Esophagus (tissue), 2 donors: ENCODE data around the gene SPATS1. TPM values are rescaled to one million over a fixed set of nuclear protein-coding genes. Genes with fewer than 3 reads are reported as not detected.
"Not testable (repeated sequence)": the region's sequence is repeated elsewhere in the genome, so short reads cannot be mapped to it uniquely, and the experiment has no call there.

Experiments
- H3K27ac ChIP-seq, 2 donors: one replicate each; pipeline ENCODE4 v1.5.1; 2013; ENCODE audit warnings: low read depth in 2 of 2, mild to moderate bottlenecking in 2 of 2, inconsistent platforms in 1 of 2, low read length in 1 of 2, moderate library complexity in 1 of 2
- H3K27me3 ChIP-seq, 2 donors: one replicate each; pipeline ENCODE4 v1.6.1; 2013; ENCODE audit warnings: low read length in 2 of 2, control low read depth in 1 of 2, mild to moderate bottlenecking in 1 of 2; ENCODE audit not compliant: insufficient read depth in 2 of 2, control insufficient read depth in 1 of 2
- H3K36me3 ChIP-seq, 2 donors: one replicate each; pipeline ENCODE4 v1.6.1; 2013; ENCODE audit warnings: low read length in 1 of 2; ENCODE audit not compliant: control insufficient read depth in 2 of 2, insufficient read depth in 2 of 2
- H3K4me1 ChIP-seq, 2 donors: one replicate each; pipeline ENCODE4 v1.6.1; 2013; ENCODE audit warnings: low read length in 1 of 2; ENCODE audit not compliant: control insufficient read depth in 2 of 2, insufficient read depth in 2 of 2
- H3K4me3 ChIP-seq, 2 donors: one replicate each; pipeline ENCODE4 v1.5.1; 2013; ENCODE audit warnings: low read length in 2 of 2, mild to moderate bottlenecking in 2 of 2, low read depth in 1 of 2, moderate library complexity in 1 of 2
- H3K9me3 ChIP-seq, 2 donors: one replicate each; pipeline ENCODE4 v1.6.1; 2013; ENCODE audit warnings: mild to moderate bottlenecking in 2 of 2, low read depth in 1 of 2, low read length in 1 of 2, moderate library complexity in 1 of 2; ENCODE audit not compliant: control insufficient read depth in 2 of 2, insufficient read depth in 1 of 2
- WGBS, 2 donors: extraction: QIAGEN DNeasy Blood & Tissue Kit; methylation state at CpG; one replicate each; pipeline ENCODE4 v1.1.7; 2013; 5-methylcytosine and 5-hydroxymethylcytosine counted together
- polyA plus RNA-seq, 2 donors: library from polyadenylated mRNA; stranded (reverse); fragments of 200-250 nt; gene quantifications; one replicate each; pipeline ENCODE4 v1.2.3, GENCODE V29; 2013
- donor health status: healthy with polysubstance abuse.
- donor health status: Bipolar disorder and iron deficiency.

Gene SPATS1
- polyA plus RNA-seq, 2 donors: not detected

DNA sequence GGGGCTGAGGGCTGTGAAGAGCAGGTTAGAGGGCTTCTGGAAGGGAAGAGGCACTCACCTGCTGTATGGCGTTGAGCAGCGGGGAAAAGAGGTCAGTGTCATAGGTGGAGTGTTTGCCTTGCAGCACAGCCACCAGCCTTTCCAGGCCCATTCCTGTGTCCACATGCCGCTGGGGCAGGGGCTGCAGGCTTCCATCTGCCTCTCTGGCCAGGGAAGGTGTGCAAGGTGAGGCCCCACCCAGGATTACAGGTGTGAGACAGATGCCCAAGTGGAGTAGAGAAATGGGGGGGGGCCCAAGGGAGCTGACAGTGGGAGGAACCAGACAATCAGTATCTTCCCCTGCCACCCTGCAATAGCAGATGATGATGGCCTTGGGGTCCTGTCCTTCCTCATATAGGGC lies 32.2 kb upstream of the SPATS1 start:
- Histone ChIP-seq H3K9me3 (no peaks in the 10 kb centered on the region), H3K36me3 (peaks cover 11 to 45% of the 10 kb centered on the region in 2 donors), H3K27ac (no peak overlapping the region), H3K4me1 (peaks cover 0 to 5% of the 10 kb centered on the region in 2 donors), H3K4me3 (no peak overlapping the region), H3K27me3 (no peaks in the 10 kb centered on the region)
- 96 to 97% methylated on average over 3 of the region's 3 CpGs for WGBS, 2 donors

DNA sequence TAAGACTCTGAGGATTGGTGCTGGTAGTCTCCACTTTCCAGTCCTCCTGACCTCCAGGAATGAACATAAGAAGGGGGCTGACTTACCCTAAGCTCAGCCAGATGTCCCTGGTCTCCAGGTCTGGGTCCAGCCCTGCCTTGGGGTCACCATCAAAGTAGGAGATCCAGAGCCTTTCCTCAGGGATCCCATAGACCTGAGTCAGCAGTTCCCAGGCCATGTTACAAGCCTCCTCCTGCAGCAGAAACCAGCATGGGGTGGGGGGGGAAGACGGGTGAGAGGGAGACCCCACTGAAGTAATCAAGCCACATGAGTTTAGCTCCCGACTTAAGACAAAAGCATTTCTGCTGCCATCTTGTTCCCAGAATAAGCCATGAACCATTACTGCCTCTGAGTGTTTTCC lies 31.1 kb upstream of the SPATS1 start:
- H3K27ac ChIP-seq: peak overlapping the region; percentile 18 to 41
- H3K4me3 ChIP-seq: no peak overlapping the region
- H3K36me3 ChIP-seq: peaks cover 7 to 34% of the 10 kb centered on the region in 2 donors
- no peaks in the 10 kb centered on the region for H3K27me3 ChIP-seq
- 56 to 93% methylated on average over 2 of the region's 2 CpGs for WGBS, 2 donors
- no peaks in the 10 kb centered on the region for H3K9me3 ChIP-seq
- H3K4me1 ChIP-seq: peaks cover 0 to 5% of the 10 kb centered on the region in 2 donors

DNA sequence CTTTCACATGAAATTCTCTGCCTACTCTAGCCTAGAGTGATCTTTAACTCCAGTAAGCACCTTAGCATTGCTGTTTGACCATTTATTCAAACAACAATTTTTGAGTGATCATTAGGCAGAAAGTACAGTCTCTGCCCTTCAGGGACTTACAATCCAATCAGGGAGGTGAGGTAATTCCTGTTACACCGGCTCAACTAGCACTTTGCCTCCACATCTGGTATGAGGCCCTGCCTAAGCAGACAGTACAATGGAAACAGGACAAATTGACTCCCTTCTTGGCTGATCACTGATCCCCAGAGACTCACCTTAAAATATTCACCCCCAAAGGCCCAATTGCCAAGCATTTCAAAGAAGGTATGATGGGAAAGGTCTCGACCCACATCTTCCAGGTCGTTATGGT lies 30.7 kb upstream of the SPATS1 start:
- WGBS, 2 donors: 84 to 85% methylated on average over 3 of the region's 3 CpGs
- Histone ChIP-seq H3K4me1 (peaks cover 0 to 5% of the 10 kb centered on the region in 2 donors), H3K27ac (peak overlapping the region; percentile 41 to 47), H3K36me3 (peaks cover 7 to 31% of the 10 kb centered on the region in 2 donors), H3K27me3 (no peaks in the 10 kb centered on the region), H3K9me3 (no peaks in the 10 kb centered on the region), H3K4me3 (peak overlapping the region in 1 of 2 donors; percentile 72)

DNA sequence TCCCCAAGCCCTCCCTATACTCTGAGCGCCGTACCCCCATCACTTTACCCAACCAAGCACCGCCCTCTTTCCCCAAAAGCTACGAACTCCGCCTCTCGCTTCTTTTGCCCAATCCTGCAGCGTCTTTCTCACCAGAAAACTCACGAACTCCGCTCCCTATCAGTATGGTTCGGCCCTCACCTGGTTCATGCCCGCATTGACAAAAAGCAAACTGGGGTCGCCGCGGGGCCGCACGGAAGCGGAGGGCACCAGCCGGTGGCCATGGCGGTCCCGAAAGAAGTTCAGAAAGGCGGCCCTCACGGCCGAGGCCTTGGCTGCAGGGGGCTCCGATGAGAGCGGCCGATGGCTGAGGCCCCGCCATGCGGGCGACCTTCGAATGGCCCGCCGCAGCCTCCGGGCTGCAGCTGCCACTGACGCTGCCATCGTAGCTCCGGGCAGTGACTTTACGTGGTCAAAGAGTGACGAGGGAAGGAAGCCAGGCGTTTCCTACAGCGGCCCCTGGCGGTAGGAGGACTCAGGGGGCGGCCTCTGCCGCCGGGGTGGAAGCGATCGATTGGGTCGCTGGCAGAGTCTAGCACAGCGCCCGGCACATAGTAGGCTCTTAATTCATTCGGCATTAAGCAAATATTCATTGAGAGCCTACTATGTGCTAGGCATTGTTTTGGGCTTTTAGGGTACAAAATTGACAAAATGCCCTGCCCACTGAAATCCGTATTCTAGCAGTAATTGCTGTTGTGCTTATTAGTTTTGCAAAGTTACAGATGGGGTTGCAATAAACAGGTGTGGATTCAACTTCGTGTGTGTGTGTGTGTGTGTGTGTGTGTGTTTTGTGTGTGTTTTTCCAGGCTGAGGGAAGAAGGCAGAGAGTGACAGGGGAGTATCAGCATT lies 29.3 kb upstream of the SPATS1 start, which contains the start of gene AARS2:
TSS of gene AARS2 (minus strand) at position 447 of the 888 bp plus-strand sequence. CDS start at position 423, 24 bp downstream.
- Histone ChIP-seq H3K27me3 (no peaks in the 10 kb centered on the region), H3K27ac (peak within 1 kb of the TSS; percentile 47 to 65), H3K4me3 (peak within 1 kb of the TSS; percentile 72 to 93), H3K9me3 (no peaks in the 10 kb centered on the region), H3K36me3 (peaks cover 7 to 23% of the 10 kb centered on the region in 2 donors), H3K4me1 (peaks cover 0 to 5% of the 10 kb centered on the region in 2 donors)
- 2% methylated on average over 52 of the region's 52 CpGs for WGBS, 2 donors

DNA sequence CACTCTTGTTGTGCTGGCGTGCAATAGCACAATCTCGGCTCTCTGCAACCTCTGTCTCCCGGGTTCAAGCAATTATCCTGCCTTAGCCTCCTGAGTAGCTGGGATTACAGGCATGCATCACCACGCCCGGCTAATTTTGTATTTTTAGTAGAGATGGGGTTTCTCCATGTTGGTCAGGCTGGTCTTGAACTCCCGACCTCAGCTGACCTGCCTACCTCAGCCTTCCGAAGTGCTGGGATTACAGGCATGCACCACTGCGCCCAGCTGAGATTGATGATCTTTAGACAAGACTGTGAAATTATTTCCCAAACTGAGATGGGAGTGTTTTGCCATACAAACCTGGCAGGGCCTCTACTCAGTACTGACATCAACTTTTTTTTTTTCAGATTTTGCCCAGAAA lies 27.8 kb upstream of the SPATS1 start:
- H3K9me3 ChIP-seq, H3K4me1 ChIP-seq, H3K27me3 ChIP-seq, H3K27ac ChIP-seq, H3K4me3 ChIP-seq: not testable (repeated sequence)
- peaks cover 7 to 13% of the 10 kb centered on the region in 2 donors for H3K36me3 ChIP-seq
- 90 to 91% methylated on average over 8 of the region's 8 CpGs for WGBS, 2 donors

DNA sequence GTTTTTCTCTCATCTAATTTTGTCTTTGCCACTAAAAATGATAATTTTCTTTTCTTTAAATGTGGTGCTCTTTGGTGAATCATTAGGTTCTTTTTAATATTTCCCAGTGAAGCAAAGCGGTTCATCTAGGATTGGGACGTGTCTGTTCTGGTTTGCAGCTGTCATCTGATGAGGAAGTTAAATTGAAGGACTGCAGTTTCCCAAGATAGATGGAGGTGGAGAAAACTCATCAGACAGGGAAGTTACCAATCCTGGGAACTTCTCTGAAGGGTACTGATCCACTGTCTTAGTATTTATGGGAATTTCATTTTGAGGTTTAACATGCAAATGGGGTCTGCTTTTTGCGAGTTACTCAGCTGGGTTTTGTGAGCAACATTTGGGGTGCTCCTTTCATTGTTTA lies 26.9 kb upstream of the SPATS1 start:
- no peaks in the 10 kb centered on the region for H3K4me1 ChIP-seq
- no peak overlapping the region for H3K4me3 ChIP-seq
- no peak overlapping the region for H3K27ac ChIP-seq
- H3K27me3 ChIP-seq: no peaks in the 10 kb centered on the region
- WGBS, 2 donors: 53 to 58% methylated on average over 3 of the region's 3 CpGs
- H3K36me3 ChIP-seq: peaks cover 0 to 7% of the 10 kb centered on the region in 2 donors
- no peaks in the 10 kb centered on the region for H3K9me3 ChIP-seq

DNA sequence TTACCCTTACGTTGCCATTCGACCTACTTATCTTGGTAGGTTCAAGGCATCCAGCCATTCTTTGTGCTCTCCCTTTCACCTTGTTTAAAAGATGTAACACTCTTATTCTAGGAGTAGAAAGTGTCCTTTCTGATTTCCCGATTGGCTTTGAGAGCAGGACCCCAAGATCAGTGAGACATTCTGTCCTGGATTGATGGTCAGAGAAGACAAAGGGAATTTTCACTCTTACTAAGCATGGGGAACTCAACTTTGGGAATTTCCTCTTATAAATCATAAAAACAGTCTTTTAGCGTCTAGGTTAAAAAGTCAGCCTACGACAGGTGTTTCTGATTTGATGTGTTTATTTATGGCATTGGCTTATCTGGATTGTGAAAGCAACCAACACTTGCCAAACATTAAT lies 26.5 kb upstream of the SPATS1 start:
- Histone ChIP-seq H3K36me3 (peaks cover 0 to 5% of the 10 kb centered on the region in 2 donors), H3K9me3 (no peaks in the 10 kb centered on the region), H3K27me3 (no peaks in the 10 kb centered on the region), H3K4me3 (no peak overlapping the region), H3K4me1 (no peaks in the 10 kb centered on the region), H3K27ac (no peak overlapping the region)
- 56 to 70% methylated on average over 5 of the region's 5 CpGs for WGBS, 2 donors

DNA sequence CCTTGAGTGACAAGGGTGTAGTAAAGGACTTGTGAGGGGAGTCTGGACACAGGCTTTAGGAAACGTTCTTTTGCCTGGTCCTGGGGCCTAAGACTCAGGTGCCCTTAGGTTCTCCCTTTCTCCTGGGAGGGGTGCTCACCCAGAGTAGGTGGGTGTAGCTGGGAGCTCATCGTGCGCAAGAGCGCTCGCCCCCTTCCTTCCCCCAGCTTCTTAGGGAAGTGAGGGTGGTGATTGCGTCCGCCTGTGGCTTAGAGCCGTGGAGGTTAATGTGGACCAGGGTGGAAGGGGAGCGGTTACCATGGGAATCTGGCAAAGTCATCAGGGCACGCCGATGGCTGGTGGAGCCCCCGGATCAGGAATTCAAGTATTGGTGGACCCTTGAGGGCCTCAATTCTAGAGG lies 26.0 kb upstream of the SPATS1 start:
- no peaks in the 10 kb centered on the region for H3K27me3 ChIP-seq
- no peaks in the 10 kb centered on the region for H3K4me1 ChIP-seq
- H3K36me3 ChIP-seq: no peaks in the 10 kb centered on the region
- 83 to 90% methylated on average over 12 of the region's 12 CpGs for WGBS, 2 donors
- no peak overlapping the region for H3K4me3 ChIP-seq
- H3K9me3 ChIP-seq: no peaks in the 10 kb centered on the region
- no peak overlapping the region for H3K27ac ChIP-seq

DNA sequence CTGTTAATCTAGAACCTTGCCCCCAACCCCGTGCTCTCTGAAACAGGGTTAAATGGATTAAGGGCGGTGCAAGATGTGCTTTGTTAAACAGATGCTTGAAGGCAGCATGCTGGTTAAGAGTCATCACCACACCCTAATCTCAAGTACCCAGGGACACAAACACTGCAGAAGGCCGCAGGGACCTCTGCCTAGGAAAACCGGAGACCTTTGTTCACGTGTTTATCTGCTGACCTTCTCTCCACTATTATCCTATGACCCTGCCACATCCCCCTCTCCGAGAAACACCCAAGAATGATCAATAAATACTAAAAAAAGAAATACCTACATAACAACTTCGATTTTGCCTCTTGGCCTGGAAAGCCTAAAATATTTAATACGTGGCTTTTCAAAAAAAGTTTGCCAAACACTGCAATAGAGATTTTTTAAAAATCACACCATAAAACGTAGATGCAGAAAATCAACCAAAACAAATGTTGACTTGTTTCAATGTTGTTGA lies 25.3 kb upstream of the SPATS1 start:
- WGBS, 2 donors: 63 to 73% methylated on average over 9 of the region's 9 CpGs
- not testable (repeated sequence) for H3K4me1 ChIP-seq, H3K36me3 ChIP-seq, H3K4me3 ChIP-seq, H3K27ac ChIP-seq, H3K27me3 ChIP-seq, H3K9me3 ChIP-seq
